GM12873 (cell line): Measurements from ENCODE around the gene RALY.

Experiments used
- CTCF ChIP-seq: IDR thresholded peaks from 2 replicates; pipeline ENCODE4 v1.5.1; 2012; ENCODE audit warnings: low read depth, mild to moderate bottlenecking, moderate library complexity, low read length, control low read depth; ENCODE audit not compliant: insufficient read depth; ENCODE audit errors: missing control alignments

RALY gene

GRCh38 chr20:34072076-34072475 lies 78.4 kb downstream of the RALY start:
- TF ChIP-seq CTCF = no peak

DNA sequence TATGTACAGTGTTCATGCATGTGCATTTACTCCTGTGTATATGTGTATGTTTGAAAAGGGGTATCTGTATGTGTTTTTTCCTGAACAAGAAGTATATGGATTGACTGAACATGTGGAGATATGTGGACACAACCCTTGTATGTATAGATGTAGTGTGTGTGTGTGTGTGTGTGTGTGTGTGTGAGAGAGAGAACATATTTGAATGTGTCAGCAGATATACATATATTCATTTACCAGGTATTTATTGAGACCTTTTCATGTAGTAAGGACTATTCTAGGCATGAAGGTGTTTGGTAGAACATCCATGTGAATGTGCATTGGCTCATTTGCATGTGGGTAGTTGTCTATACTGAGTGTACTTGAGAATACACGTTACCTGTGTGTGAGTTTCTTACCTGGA lies 79.1 kb downstream of the RALY start:
- TF ChIP-seq CTCF = no peak

- no peak for TF ChIP-seq CTCF
These were observed 80.5 kb downstream of the RALY start for GRCh38 chr20:34074101-34074760.

DNA sequence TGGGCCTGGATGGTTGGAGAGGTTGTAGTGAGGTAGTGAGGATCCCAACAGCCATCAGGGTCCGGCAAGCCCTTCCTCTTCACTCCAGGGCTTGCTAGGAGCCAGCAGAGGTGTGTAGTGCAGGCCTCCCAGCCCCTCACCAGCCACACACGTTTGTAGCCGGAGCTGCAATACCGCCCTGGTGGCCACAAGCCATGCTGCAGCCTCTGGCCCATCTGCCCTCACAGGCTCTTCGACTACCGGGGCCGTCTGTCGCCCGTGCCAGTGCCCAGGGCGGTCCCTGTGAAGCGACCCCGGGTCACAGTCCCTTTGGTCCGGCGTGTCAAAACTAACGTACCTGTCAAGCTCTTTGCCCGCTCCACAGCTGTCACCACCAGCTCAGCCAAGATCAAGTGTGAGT lies 81.9 kb downstream of the RALY start:
- TF ChIP-seq CTCF = peak; percentile 31

DNA sequence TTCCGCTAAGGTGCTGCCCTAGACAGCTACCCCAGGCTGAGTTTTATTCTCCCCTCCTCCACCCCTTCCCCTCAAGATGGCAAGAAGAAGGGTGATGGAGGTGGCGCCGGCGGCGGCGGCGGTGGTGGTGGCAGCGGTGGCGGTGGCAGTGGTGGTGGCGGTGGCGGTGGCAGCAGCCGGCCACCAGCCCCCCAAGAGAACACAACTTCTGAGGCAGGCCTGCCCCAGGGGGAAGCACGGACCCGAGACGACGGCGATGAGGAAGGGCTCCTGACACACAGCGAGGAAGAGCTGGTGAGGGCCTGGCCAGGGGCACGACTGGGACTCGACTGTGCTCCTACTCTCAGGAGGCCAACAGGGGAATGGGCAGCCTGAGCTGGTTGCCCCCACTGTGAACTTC lies 83.2 kb downstream of the RALY start:
- no peak for TF ChIP-seq CTCF

DNA sequence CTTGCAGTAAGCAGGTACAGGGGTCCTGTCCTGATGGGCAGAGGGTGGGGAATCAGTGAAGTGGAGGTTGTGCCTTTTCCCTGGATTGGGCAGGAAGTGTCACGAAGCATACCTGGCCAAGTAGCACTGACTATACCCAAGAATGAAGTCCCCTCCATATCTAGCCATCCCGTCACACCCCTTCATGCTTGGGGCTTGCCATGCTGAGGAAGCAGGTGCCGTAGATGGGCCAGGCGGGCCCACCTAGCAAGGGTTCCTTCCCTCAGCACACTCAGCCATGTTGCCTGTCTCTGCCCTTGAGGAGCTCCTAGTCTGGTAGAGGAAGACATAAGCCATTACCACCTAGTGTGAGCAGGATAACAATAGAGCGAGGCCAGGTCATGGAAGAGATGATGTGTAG lies 84.8 kb downstream of the RALY start:
- no peak for TF ChIP-seq CTCF

- no peak for TF ChIP-seq CTCF
These were observed 86.1 kb downstream of the RALY start for GRCh38 chr20:34079818-34080217.
